GM23248 (cell line): ENCODE results near the gene TTBK1.

Experiments used
- EZH2 ChIP-seq: fragments of 200-600 bp; sonication (generic); IDR thresholded peaks from 2 replicates; pipeline ENCODE4 v1.6.1; 2018; ENCODE audit warnings: antibody characterized with exemption, mild to moderate bottlenecking; ENCODE audit not compliant: insufficient read depth, poor library complexity, severe bottlenecking
- EZH2phosphoT487 ChIP-seq: fragments of 200-600 bp; sonication (generic); IDR thresholded peaks from 2 replicates; pipeline ENCODE4 v1.6.1; 2018; ENCODE audit warnings: antibody characterized with exemption, moderate library complexity, mild to moderate bottlenecking, low read depth; ENCODE audit not compliant: insufficient read depth

DNA sequence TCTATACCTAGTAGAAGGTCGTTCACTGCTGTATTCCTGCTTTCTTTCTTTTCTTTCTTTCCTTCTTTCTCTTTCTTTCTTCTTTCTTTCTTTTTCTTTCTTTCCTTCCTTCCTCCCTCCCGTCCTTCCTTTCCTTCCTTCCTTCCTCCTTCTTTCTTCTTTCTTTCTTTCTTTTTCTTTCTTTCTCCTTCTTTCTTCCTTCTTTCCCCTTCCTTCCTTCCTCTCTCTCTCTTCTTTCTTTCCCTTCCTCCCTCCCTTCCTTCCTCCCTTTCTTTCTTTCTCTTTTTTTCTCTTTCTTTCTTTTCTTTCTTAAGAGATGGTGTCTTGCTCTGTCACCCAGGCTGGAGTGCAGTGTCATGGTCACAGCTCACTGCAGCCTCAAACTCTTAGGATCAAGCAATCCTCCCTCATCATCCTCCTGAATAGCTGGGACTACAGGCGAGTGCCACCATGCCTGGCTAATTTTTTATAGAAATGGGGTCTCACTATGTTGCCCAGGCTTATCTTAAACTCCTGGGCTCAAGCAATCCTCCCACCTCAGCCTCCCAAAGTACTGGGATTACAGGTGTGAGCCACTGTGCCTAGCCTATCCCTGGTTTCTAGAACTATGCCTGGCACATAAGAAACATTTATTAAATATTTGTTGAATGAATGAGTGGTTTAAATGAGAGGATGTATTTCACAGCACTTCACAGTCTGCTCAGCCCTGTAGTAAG lies 11.4 kb upstream of the TTBK1 start:
- TF ChIP-seq EZH2phosphoT487, result no peak
- TF ChIP-seq EZH2, result no peak
